IMR-90 (cell line): ENCODE data around the gene PTGDS. TPM values are rescaled to one million over a fixed set of nuclear protein-coding genes. Genes with fewer than 3 reads are reported as not detected.

ENCODE experiments used
- ATAC-seq: fragments of 200-7000 bp; cut with Tn5 transposase; 2 replicates; pipeline ENCODE4 v1.9.1; 2020; ENCODE audit warnings: low read depth, mild to moderate bottlenecking, moderate library complexity
- BruUV-seq: library from RNA; stranded (reverse); fragments of 400-500 nt; replicated peaks from 2 replicates; lab custom pipeline; 2021; lab: Mats Ljungman, UMichigan
- CTCF ChIA-PET: fragments of 300-600 bp; formaldehyde crosslinking; extraction: SDS; loops from one replicate; lab custom pipeline; 2021; ENCODE audit warnings: antibody characterized with exemption; lab: Yijun Ruan, JAX
- POLR2A ChIA-PET: fragments of 300-600 bp; sonication (Branson Sonifier 250); formaldehyde crosslinking; loops from one replicate; lab custom pipeline; 2022; ENCODE audit warnings: antibody characterized with exemption; ENCODE audit not compliant: unreplicated experiment; lab: Charles Lee
- DNase-seq: peaks from one replicate; pipeline ENCODE4 v3.0.0; 2013
- H2AFZ ChIP-seq: replicated peaks from 2 replicates; pipeline ENCODE3; 2013; ENCODE audit warnings: low read length, mild to moderate bottlenecking; ENCODE audit not compliant: poor library complexity
- H2AK5ac ChIP-seq: 2 replicates; pipeline ENCODE4 v1.6.1; 2013; ENCODE audit warnings: low read depth, low read length, inconsistent platforms
- H2AK9ac ChIP-seq: replicated peaks from 2 replicates; pipeline ENCODE3; 2013; ENCODE audit warnings: mild to moderate bottlenecking, low read depth, low read length, moderate library complexity; ENCODE audit not compliant: poor library complexity
- H2BK120ac ChIP-seq: 2 replicates; pipeline ENCODE4 v1.6.1; 2013; ENCODE audit warnings: low read depth, low read length, inconsistent platforms
- H2BK15ac ChIP-seq: 3 replicates; pipeline ENCODE4 v1.6.1; 2013; ENCODE audit warnings: low read depth, low read length, inconsistent platforms
- H2BK20ac ChIP-seq: 2 replicates; pipeline ENCODE4 v1.6.1; 2013; ENCODE audit warnings: low read depth, mild to moderate bottlenecking, inconsistent platforms, low read length, moderate library complexity
- H2BK5ac ChIP-seq: 2 replicates; pipeline ENCODE4 v1.6.1; 2013; ENCODE audit warnings: mild to moderate bottlenecking, low read depth, low read length, inconsistent platforms; ENCODE audit not compliant: poor library complexity, severe bottlenecking
- H3K14ac ChIP-seq: replicated peaks from 2 replicates; pipeline ENCODE4 v1.6.1; 2013; ENCODE audit warnings: low read depth, low read length, inconsistent platforms
- H3K18ac ChIP-seq: 2 replicates; pipeline ENCODE4 v1.6.1; 2013; ENCODE audit warnings: low read depth, low read length, control low read depth
- H3K23ac ChIP-seq: 2 replicates; pipeline ENCODE4 v1.6.1; 2013; ENCODE audit warnings: low read depth, low read length, inconsistent platforms
- H3K27ac ChIP-seq: 2 replicates; pipeline ENCODE4 v1.5.1; 2013; ENCODE audit warnings: mild to moderate bottlenecking, control low read depth, low read length; ENCODE audit not compliant: insufficient read depth
- H3K27me3 ChIP-seq: 2 replicates; pipeline ENCODE4 v1.6.1; 2013; ENCODE audit warnings: low read length; ENCODE audit not compliant: control insufficient read depth, insufficient read depth
- H3K36me3 ChIP-seq: 2 replicates; pipeline ENCODE4 v1.6.1; 2013; ENCODE audit warnings: low read length, mixed read lengths; ENCODE audit not compliant: control insufficient read depth, insufficient read depth
- H3K4ac ChIP-seq: 2 replicates; pipeline ENCODE4 v1.6.1; 2013; ENCODE audit warnings: low read depth, low read length, inconsistent platforms
- H3K4me1 ChIP-seq: 2 replicates; pipeline ENCODE4 v1.6.1; 2013; ENCODE audit warnings: low read length, mixed read lengths; ENCODE audit not compliant: control insufficient read depth, insufficient read depth
- H3K4me2 ChIP-seq: 2 replicates; pipeline ENCODE4 v1.6.1; 2013; ENCODE audit warnings: low read depth, mild to moderate bottlenecking, control low read depth, low read length, moderate library complexity
- H3K4me3 ChIP-seq: 2 replicates; pipeline ENCODE4 v1.5.1; 2013; ENCODE audit warnings: low read depth, mild to moderate bottlenecking, control low read depth, low read length, moderate library complexity; ENCODE audit not compliant: insufficient read depth
- H3K56ac ChIP-seq: 2 replicates; pipeline ENCODE4 v1.6.1; 2013; ENCODE audit warnings: low read length, inconsistent platforms; ENCODE audit not compliant: insufficient read depth; ENCODE audit errors: extremely low read depth
- H3K79me1 ChIP-seq, 2 experiments: 2 replicates each; pipeline ENCODE4 v1.6.1; 2013; ENCODE audit warnings: low read length in 2 of 2, inconsistent platforms in 1 of 2, low read depth in 1 of 2
- H3K9ac ChIP-seq: 2 replicates; pipeline ENCODE4 v1.6.1; 2013; ENCODE audit warnings: low read depth, low read length, control low read depth
- H3K9me1 ChIP-seq: 2 replicates; pipeline ENCODE4 v1.6.1; 2013; ENCODE audit warnings: low read length, inconsistent platforms; ENCODE audit not compliant: insufficient read depth
- H3K9me3 ChIP-seq: 2 replicates; pipeline ENCODE4 v1.6.1; 2013; ENCODE audit warnings: low read length; ENCODE audit not compliant: control insufficient read depth, insufficient read depth
- H4K20me1 ChIP-seq: 2 replicates; pipeline ENCODE4 v1.6.1; 2013; ENCODE audit warnings: low read length, inconsistent platforms; ENCODE audit not compliant: insufficient read depth
- H4K5ac ChIP-seq: 2 replicates; pipeline ENCODE4 v1.6.1; 2013; ENCODE audit warnings: mild to moderate bottlenecking, low read depth, low read length, control low read depth
- H4K8ac ChIP-seq, 2 experiments: 2 replicates each; pipeline ENCODE4 v1.6.1; 2013; ENCODE audit warnings: low read depth in 2 of 2, low read length in 2 of 2, control low read depth in 1 of 2, inconsistent platforms in 1 of 2
- H4K91ac ChIP-seq: 2 replicates; pipeline ENCODE4 v1.6.1; 2013; ENCODE audit warnings: low read depth, low read length, inconsistent platforms; ENCODE audit not compliant: insufficient read depth
- BHLHE40 ChIP-seq: fragments of 150-350 bp; IDR thresholded peaks from 2 replicates; pipeline ENCODE4 v1.6.1; 2016; ENCODE audit warnings: mild to moderate bottlenecking, low read depth, low read length
- CHD1 ChIP-seq: IDR thresholded peaks from 2 replicates; pipeline ENCODE4 v1.6.1; 2012; ENCODE audit warnings: low read depth, low read length, improper control_type of control experiment
- CTCF ChIP-seq: conservative IDR thresholded peaks from 2 replicates; pipeline ENCODE4 v1.5.1; 2012; ENCODE audit warnings: mild to moderate bottlenecking, low read depth, low read length, improper control_type of control experiment
- FOS ChIP-seq: fragments of 150-350 bp; IDR thresholded peaks from 2 replicates; pipeline ENCODE4 v1.6.1; 2016; ENCODE audit warnings: low read depth, low read length
- MAFK ChIP-seq: IDR thresholded peaks from 2 replicates; pipeline ENCODE4 v1.6.1; 2012; ENCODE audit warnings: low read depth, low read length, improper control_type of control experiment
- MAZ ChIP-seq: IDR thresholded peaks from 2 replicates; pipeline ENCODE4 v1.6.1; 2012; ENCODE audit warnings: low read depth, mild to moderate bottlenecking, low read length, improper control_type of control experiment, moderate library complexity, borderline replicate concordance
- MXI1 ChIP-seq: IDR thresholded peaks from 2 replicates; pipeline ENCODE4 v1.6.1; 2012; ENCODE audit warnings: low read depth, mild to moderate bottlenecking, low read length, moderate library complexity, borderline replicate concordance
- POLR2A ChIP-seq: IDR thresholded peaks from 2 replicates; pipeline ENCODE4 v1.6.1; 2012; ENCODE audit warnings: mild to moderate bottlenecking, low read depth, low read length
- RAD21 ChIP-seq: IDR thresholded peaks from 2 replicates; pipeline ENCODE4 v1.6.1; 2012; ENCODE audit warnings: low read length, improper control_type of control experiment
- RCOR1 ChIP-seq: IDR thresholded peaks from 2 replicates; pipeline ENCODE4 v1.6.1; 2012; ENCODE audit warnings: mild to moderate bottlenecking, low read length, improper control_type of control experiment; ENCODE audit not compliant: insufficient replicate concordance
- RFX5 ChIP-seq: IDR thresholded peaks from 2 replicates; pipeline ENCODE4 v1.8.0; 2012; ENCODE audit warnings: low read depth, mild to moderate bottlenecking, low read length, moderate library complexity
- WGBS, 2 experiments: methylation state at CpG; one replicate each; pipeline versions ENCODE4 v1.1.5 to v1.1.7; 2013; ENCODE audit warnings: missing lambda C conversion rate in 2 of 2; ENCODE audit not compliant: insufficient read length in 1 of 2; ENCODE audit errors: extremely low coverage in 2 of 2; 5-methylcytosine and 5-hydroxymethylcytosine counted together
- dilution Hi-C: fragments of 300-500 bp; cut with HindIII; formaldehyde crosslinking; loops from one replicate; pipeline ENCODE4 v1.14.3; 2018; ENCODE audit warnings: low sequenced_read_pairs; ENCODE audit not compliant: unreplicated experiment
- in situ Hi-C: fragments of 300-500 bp; cut with MboI; formaldehyde crosslinking; loops from 3 replicates; pipeline ENCODE4 v1.14.3; 2019; ENCODE audit warnings: low sequenced_read_pairs, inconsistent platforms, mixed read lengths
- intact Hi-C: fragments of 100-400 bp; cut with micrococcal nuclease; formaldehyde crosslinking; loops from 2 replicates; pipeline ENCODE4 v1.10.0; 2022
- polyA plus RNA-seq, 3 experiments: library from polyadenylated mRNA; depleted of rRNA; stranded (reverse); fragments of >200 nt; gene quantifications; 2 replicates each; pipeline ENCODE4 v1.2.3, GENCODE V29; 2012; ENCODE audit warnings: low replicate concordance in 1 of 3
- total RNA-seq: library from RNA; depleted of rRNA; stranded (reverse); fragments of >200 nt; gene quantifications from 2 replicates; pipeline ENCODE4 v1.2.3, GENCODE V29; 2012
- TF ChIP-seq, protein P1 (sequence below): fragments of 150-350 bp; IDR thresholded peaks from 2 replicates; pipeline ENCODE4 v1.6.1; 2017; ENCODE audit warnings: mild to moderate bottlenecking, antibody characterized with exemption, low read length, low read depth
- TF ChIP-seq, protein P2 (sequence below): fragments of 150-350 bp; IDR thresholded peaks from 2 replicates; pipeline ENCODE4 v1.6.1; 2016; ENCODE audit warnings: low read depth, mild to moderate bottlenecking, low read length, moderate library complexity, borderline replicate concordance

Gene PTGDS
- total and polyA plus RNA-seq, 2 of the 4 experiments (the other 2 are of a cell fraction), result 1.2 TPM; not detected in 1

- H4K8ac ChIP-seq, result no peak overlapping the region
- no peak overlapping the region for H2AFZ ChIP-seq
- no peak for TF ChIP-seq MAFK
- no peak for TF ChIP-seq CTCF
- TF ChIP-seq, protein P1, sequence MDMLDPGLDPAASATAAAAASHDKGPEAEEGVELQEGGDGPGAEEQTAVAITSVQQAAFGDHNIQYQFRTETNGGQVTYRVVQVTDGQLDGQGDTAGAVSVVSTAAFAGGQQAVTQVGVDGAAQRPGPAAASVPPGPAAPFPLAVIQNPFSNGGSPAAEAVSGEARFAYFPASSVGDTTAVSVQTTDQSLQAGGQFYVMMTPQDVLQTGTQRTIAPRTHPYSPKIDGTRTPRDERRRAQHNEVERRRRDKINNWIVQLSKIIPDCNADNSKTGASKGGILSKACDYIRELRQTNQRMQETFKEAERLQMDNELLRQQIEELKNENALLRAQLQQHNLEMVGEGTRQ, result no peak
- no peak for TF ChIP-seq CHD1
- no peak for TF ChIP-seq POLR2A
- TF ChIP-seq BHLHE40, result no peak
- TF ChIP-seq RFX5, result no peak
- TF ChIP-seq, protein P2, sequence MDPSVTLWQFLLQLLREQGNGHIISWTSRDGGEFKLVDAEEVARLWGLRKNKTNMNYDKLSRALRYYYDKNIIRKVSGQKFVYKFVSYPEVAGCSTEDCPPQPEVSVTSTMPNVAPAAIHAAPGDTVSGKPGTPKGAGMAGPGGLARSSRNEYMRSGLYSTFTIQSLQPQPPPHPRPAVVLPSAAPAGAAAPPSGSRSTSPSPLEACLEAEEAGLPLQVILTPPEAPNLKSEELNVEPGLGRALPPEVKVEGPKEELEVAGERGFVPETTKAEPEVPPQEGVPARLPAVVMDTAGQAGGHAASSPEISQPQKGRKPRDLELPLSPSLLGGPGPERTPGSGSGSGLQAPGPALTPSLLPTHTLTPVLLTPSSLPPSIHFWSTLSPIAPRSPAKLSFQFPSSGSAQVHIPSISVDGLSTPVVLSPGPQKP, result no peak
- no peak for TF ChIP-seq RCOR1
- TF ChIP-seq MAZ, result no peak
- TF ChIP-seq FOS, result no peak
- no peak for TF ChIP-seq RAD21
- no peak for TF ChIP-seq MXI1
- dilution Hi-C loops (no loop called here), in situ Hi-C loops (no loop called here), intact Hi-C loops (no loop called here)
- H3K9me3 ChIP-seq, result no peaks in the 10 kb centered on the region
- H3K4me2 ChIP-seq, result no peak overlapping the region
- no peak overlapping the region for H2BK120ac ChIP-seq
- H2AK5ac ChIP-seq, result no peak overlapping the region
- H3K56ac ChIP-seq, result no peak overlapping the region
- peaks cover 5% of the 10 kb centered on the region for H3K4me1 ChIP-seq
- 88% methylated on average over 11 of the region's 23 CpGs; no CpG with 5 or more reads in 1 of the 2 experiments for WGBS, 2 experiments
- POLR2A ChIA-PET, result no interaction called here
- no peak overlapping the region for H3K14ac ChIP-seq
- no peak overlapping the region for H2BK15ac ChIP-seq
- ATAC-seq, result no peak
- no peak overlapping the region for H3K27ac ChIP-seq
- H3K4ac ChIP-seq, result no peak overlapping the region
- H2BK20ac ChIP-seq, result no peak overlapping the region
- H3K79me1 ChIP-seq, result peaks cover 0 to 7% of the 10 kb centered on the region in 2 experiments; a peak in 2 of 4 replicates
- peaks cover 4% of the 10 kb centered on the region; the same call in 1 of the 2 replicates for H3K9me1 ChIP-seq
- H4K91ac ChIP-seq, result no peak overlapping the region
- CTCF ChIA-PET, result no interaction called here
- H3K27me3 ChIP-seq, result no peaks in the 10 kb centered on the region
- no peak for DNase-seq
- H3K23ac ChIP-seq, result no peak overlapping the region
- H3K9ac ChIP-seq, result no peak overlapping the region
- H2BK5ac ChIP-seq, result no peak overlapping the region
- no peaks in the 10 kb centered on the region; the same call in 1 of the 2 replicates for H4K20me1 ChIP-seq
- BruUV-seq, result no TSS peak
- H2AK9ac ChIP-seq, result no peak overlapping the region
- peaks cover 7% of the 10 kb centered on the region; the same call in 1 of the 2 replicates for H3K36me3 ChIP-seq
- H3K4me3 ChIP-seq, result no peak overlapping the region
- no peak overlapping the region for H3K18ac ChIP-seq
- H4K5ac ChIP-seq, result no peak overlapping the region
Observed at GRCh38 chr9:137022662-137023008, 45.3 kb downstream of the PTGDS start.
